MM.1S (cell line): Measurements from ENCODE around the gene MRPL20.

Experiments used
- CTCF ChIP-seq: fragments of 300-600 bp; sonication (generic); IDR thresholded peaks from 2 replicates; pipeline ENCODE4 v1.5.1; 2016; ENCODE audit warnings: antibody characterized with exemption, low read length, mixed read lengths
- EZH2 ChIP-seq: fragments of 300-600 bp; sonication (generic); optimal IDR thresholded peaks from 2 replicates; pipeline ENCODE3; 2017; ENCODE audit warnings: low read depth, mild to moderate bottlenecking, antibody characterized with exemption, low read length, mixed read lengths
- EZH2phosphoT487 ChIP-seq: fragments of 300-600 bp; sonication (generic); IDR thresholded peaks from 2 replicates; pipeline ENCODE4 v1.6.1; 2018; ENCODE audit warnings: antibody characterized with exemption, low read length

GRCh38 chr1:1435106-1435903, 28.2 kb upstream of the MRPL20 start, which contains the start of gene VWA1:
- TF ChIP-seq CTCF (no peak), EZH2 (no peak), EZH2phosphoT487 (no peak)
